Measurements from ENCODE around the gene TMPRSS11A. TPM values are rescaled to one million over a fixed set of nuclear protein-coding genes. Genes with fewer than 3 reads are reported as not detected.

TMPRSS11A gene
- total and polyA plus RNA-seq, 4 donors, result not detected

DNA sequence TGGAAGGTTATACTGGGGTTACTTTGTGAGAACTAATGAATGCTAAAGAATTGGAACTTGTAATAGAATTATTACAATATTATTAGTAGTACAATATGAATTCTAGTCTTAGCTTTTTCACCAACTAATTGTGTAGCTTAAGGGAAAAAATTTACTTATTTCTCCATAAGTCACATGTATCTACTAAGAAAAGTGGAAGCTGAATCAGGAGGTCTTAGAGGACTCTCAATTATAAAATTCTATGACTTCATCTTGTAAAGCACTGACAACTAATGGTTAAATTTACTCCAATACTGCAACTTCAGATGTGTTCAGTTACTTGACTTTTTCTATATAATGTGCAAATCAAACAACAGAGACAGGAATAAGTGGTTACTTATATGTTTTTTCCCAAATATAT is 78.6 kb downstream of the TMPRSS11A start:
- Histone ChIP-seq H3K9ac (ENCODE audit: insufficient read depth in 1 of 2, low read length in 2 of 2) (no peak overlapping the region), H3K4me3 (no peak overlapping the region), H3K27me3 (ENCODE audit: control insufficient read depth in 3 of 3, insufficient read depth in 3 of 3, low read length in 2 of 3) (no peaks in the 10 kb centered on the region), H3K9me3 (ENCODE audit: control insufficient read depth in 4 of 4, insufficient read depth in 3 of 4, low read length in 3 of 4) (no peaks in the 10 kb centered on the region), H3K4me1 (ENCODE audit: control insufficient read depth in 5 of 5, insufficient read depth in 5 of 5, low read length in 5 of 5) (no peaks in the 10 kb centered on the region), H3K36me3 (ENCODE audit: control insufficient read depth in 4 of 4, insufficient read depth in 4 of 4, low read length in 4 of 4) (no peaks in the 10 kb centered on the region), H3K27ac (ENCODE audit: low read depth in 1 of 2, low read length in 1 of 2) (no peak overlapping the region)
- TF ChIP-seq CTCF (IDR thresholded peaks at IDR 0.05; ENCODE audit: control extremely low read depth, extremely low read depth), result no peak
- ATAC-seq (ENCODE audit: insufficient read depth, low FRiP score) (no peak), DNase-seq (no peak)

- no peaks in the 10 kb centered on the region for H3K27me3 ChIP-seq (ENCODE audit: control insufficient read depth in 3 of 3, insufficient read depth in 3 of 3, low read length in 2 of 3)
- DNase-seq, result no peak
- H3K9me3 ChIP-seq (ENCODE audit: control insufficient read depth in 4 of 4, insufficient read depth in 3 of 4, low read length in 3 of 4), result no peaks in the 10 kb centered on the region
- no peak within 1 kb of the TSS for H3K4me3 ChIP-seq
- 70 to 82% methylated on average over 1 of the region's 1 CpG for WGBS, 2 donors
- no peaks in the 10 kb centered on the region for H3K36me3 ChIP-seq (ENCODE audit: control insufficient read depth in 4 of 4, insufficient read depth in 4 of 4, low read length in 4 of 4)
- no peaks in the 10 kb centered on the region for H3K4me1 ChIP-seq (ENCODE audit: control insufficient read depth in 5 of 5, insufficient read depth in 5 of 5, low read length in 5 of 5)
- no peak within 1 kb of the TSS for H3K9ac ChIP-seq (ENCODE audit: insufficient read depth in 1 of 2, low read length in 2 of 2)
- H3K27ac ChIP-seq (ENCODE audit: low read depth in 1 of 2, low read length in 1 of 2), result no peak within 1 kb of the TSS
- ATAC-seq (ENCODE audit: insufficient read depth, low FRiP score), result no peak
- TF ChIP-seq CTCF (IDR thresholded peaks at IDR 0.05; ENCODE audit: control extremely low read depth, extremely low read depth), result no peak
Measured at GRCh38 chr4:67883902-67884301, 79.4 kb downstream of the TMPRSS11A start, which contains the start of gene TMPRSS11D. Gene TMPRSS11D (minus strand): TSS chr4:67884002. CDS start chr4:67883933, 69 bp downstream.

DNA sequence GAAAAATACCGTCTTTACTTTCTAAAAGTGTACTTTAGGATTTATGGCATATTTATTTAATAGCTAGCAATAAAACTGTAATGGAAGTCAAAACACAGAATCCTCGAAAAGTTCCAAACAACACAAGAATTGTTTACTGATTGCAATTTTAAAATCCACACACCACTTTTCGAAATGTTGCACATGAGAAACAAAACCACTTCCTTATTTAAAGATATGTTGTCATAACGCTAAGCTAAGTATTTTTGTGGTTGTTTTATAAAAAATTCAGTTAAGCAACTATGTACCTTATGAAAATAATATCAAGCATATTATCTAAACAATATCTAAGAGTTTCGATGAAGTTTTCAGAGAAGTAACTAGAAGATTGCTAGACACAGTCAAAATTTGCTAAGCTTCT is 79.8 kb downstream of the TMPRSS11A start:
- WGBS, 2 donors, result 42 to 57% methylated on average over 5 of the region's 5 CpGs
- no peaks in the 10 kb centered on the region for H3K36me3 ChIP-seq (ENCODE audit: control insufficient read depth in 4 of 4, insufficient read depth in 4 of 4, low read length in 4 of 4)
- DNase-seq (no peak), ATAC-seq (ENCODE audit: insufficient read depth, low FRiP score) (no peak)
- H3K4me3 ChIP-seq, result no peak overlapping the region
- no peaks in the 10 kb centered on the region for H3K9me3 ChIP-seq (ENCODE audit: control insufficient read depth in 4 of 4, insufficient read depth in 3 of 4, low read length in 3 of 4)
- H3K9ac ChIP-seq (ENCODE audit: insufficient read depth in 1 of 2, low read length in 2 of 2), result no peak overlapping the region
- H3K4me1 ChIP-seq (ENCODE audit: control insufficient read depth in 5 of 5, insufficient read depth in 5 of 5, low read length in 5 of 5), result no peaks in the 10 kb centered on the region
- TF ChIP-seq CTCF (IDR thresholded peaks at IDR 0.05; ENCODE audit: control extremely low read depth, extremely low read depth), result no peak
- no peaks in the 10 kb centered on the region for H3K27me3 ChIP-seq (ENCODE audit: control insufficient read depth in 3 of 3, insufficient read depth in 3 of 3, low read length in 2 of 3)
- H3K27ac ChIP-seq (ENCODE audit: low read depth in 1 of 2, low read length in 1 of 2), result no peak overlapping the region

DNA sequence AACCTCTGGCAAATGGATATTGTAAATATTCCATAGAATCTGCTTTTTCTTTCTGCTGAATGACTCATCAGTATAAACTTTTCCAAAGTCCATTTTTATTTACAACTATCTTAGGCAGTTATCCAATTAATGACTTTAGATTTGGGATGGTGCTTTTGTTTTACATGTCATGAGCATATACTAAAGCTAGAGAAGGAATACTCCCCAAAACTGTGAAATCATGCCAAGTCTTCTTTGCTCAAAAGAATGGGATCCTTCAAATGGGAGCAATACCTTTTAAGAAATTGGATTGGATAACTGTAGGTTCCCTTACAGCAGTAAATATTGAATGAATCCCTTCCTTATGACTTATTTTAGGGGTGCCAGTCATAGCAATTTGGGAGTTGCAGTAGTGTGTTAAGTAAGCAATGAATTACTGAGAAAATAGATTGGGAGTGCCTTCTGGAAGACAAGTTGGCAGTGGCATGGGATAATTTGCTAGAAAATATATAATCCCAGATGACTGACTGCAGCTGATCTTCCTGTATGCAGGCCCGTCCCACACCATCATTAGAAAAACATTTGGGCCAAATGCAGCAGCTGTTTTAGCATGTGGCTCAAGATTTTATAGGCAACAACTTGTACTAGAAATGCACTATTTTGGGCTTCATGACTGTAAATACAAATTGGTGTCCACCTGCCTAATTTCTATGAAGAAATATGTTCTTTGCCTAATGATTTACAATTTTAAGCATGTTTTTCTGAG is 82.3 kb downstream of the TMPRSS11A start:
- WGBS, 2 donors, result 81 to 97% methylated on average over 1 of the region's 1 CpG
- Histone ChIP-seq H3K4me3 (no peak overlapping the region), H3K27me3 (ENCODE audit: control insufficient read depth in 3 of 3, insufficient read depth in 3 of 3, low read length in 2 of 3) (no peaks in the 10 kb centered on the region), H3K36me3 (ENCODE audit: control insufficient read depth in 4 of 4, insufficient read depth in 4 of 4, low read length in 4 of 4) (no peaks in the 10 kb centered on the region), H3K27ac (ENCODE audit: low read depth in 1 of 2, low read length in 1 of 2) (no peak overlapping the region), H3K9ac (ENCODE audit: insufficient read depth in 1 of 2, low read length in 2 of 2) (no peak overlapping the region), H3K9me3 (ENCODE audit: control insufficient read depth in 4 of 4, insufficient read depth in 3 of 4, low read length in 3 of 4) (no peaks in the 10 kb centered on the region), H3K4me1 (ENCODE audit: control insufficient read depth in 5 of 5, insufficient read depth in 5 of 5, low read length in 5 of 5) (no peaks in the 10 kb centered on the region)
- DNase-seq, result no peak
- no peak for ATAC-seq (ENCODE audit: insufficient read depth, low FRiP score)
- TF ChIP-seq CTCF (IDR thresholded peaks at IDR 0.05; ENCODE audit: control extremely low read depth, extremely low read depth), result no peak
